GM10266 (cell line): ENCODE measurements around the gene NUDT2.
A peak's percentile ranks its signal among the peaks of the same experiment; 100 is the strongest.

Experiments used
- DNase-seq: peaks from one replicate; pipeline ENCODE4 v3.0.0; 2012; ENCODE audit errors: extremely low spot score
- CTCF ChIP-seq: IDR thresholded peaks from 2 replicates; pipeline ENCODE4 v1.5.1; 2012; ENCODE audit warnings: mild to moderate bottlenecking, low read depth; ENCODE audit not compliant: control insufficient read depth, insufficient read depth; ENCODE audit errors: missing control alignments

The NUDT2 gene

DNA sequence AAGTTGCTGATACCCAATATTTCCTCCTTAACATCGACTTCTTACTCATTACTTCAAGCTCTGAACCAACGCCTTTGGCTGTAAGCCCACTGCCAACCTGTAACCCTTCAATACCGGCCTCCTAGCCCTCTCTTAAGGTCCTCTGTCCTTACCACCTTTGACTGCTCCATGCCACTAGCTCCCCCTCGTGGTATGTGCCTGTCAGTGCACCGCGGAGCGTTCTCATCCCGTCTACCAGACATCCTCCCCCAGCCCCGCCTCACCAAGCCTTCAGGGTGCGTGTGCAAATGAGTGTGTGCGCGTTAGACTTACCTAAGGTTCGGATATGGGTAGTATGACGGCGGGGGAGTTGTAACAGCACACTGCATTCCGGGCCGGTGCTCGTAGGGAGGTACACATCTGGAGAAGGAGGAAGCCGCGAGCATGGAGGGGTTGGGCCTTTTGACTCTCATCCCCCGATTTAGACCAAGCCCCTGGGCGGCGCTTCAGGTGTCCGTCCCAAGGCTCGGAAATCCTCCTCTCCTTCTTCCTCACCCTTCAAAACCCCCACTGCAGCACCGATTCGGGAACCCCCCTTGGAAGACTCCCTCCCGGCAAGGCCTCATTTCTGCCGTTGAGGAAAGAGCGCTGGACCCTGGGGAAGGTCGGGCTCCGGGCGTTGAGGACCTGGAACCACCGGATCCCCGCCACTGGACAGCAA is 50.1 kb downstream of the NUDT2 start:
- peak; percentile 99 for TF ChIP-seq CTCF
- peak; percentile 94 for DNase-seq

DNA sequence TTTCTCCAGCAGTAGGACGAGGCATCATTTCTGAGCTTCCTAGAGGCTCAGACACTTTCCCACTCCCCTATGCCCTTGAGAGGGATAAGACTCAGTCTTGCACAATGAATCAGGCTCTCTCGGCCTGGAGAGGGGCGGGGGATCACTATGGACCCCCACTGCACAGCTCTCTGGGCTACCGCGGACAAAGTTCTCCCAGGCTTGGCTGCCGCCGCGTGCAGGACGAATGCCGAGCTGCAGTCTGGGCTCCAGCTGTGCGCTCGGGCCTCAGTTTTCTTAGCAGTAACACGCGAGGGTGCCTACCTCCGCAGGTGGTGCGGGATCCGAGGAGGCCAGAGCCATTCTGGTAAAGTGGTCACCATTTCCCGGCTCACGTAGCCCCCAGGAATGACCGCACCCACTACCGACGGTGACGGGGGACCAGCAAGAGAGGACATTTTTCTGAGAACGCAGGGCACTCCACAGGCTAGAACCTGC is 50.7 kb downstream of the NUDT2 start:
- TF ChIP-seq CTCF: no peak
- DNase-seq: no peak

GRCh38 chr9:34380511-34381315 is 51.3 kb downstream of the NUDT2 start:
- no peak for TF ChIP-seq CTCF
- peak; percentile 93 for DNase-seq

DNA sequence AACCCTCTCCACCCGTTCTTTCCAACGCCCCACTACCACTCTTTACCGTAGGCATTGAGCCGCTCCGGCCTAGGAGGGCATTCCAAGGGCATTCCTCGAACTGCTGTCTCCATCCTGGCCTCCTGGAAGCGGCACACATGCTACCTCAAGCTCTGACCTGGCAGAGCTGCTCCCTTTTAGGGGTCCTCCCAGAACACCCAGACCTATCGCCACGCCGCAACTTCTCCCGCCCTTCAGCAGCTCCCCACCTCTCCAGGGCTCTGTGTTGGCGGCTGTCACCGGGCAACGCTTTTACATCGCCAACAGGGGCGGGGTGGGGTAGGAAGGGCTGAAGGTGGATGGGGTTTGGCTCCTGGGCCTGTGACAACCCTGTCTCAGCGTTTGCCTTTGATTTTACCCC is 52.0 kb downstream of the NUDT2 start:
- DNase-seq: no peak
- no peak for TF ChIP-seq CTCF

- no peak for DNase-seq
- no peak for TF ChIP-seq CTCF
Observed at GRCh38 chr9:34382054-34382453, 52.7 kb downstream of the NUDT2 start.

GRCh38 chr9:34382879-34383278 is 53.5 kb downstream of the NUDT2 start:
- no peak for DNase-seq
- no peak for TF ChIP-seq CTCF

GRCh38 chr9:34383904-34384303 is 54.5 kb downstream of the NUDT2 start:
- no peak for DNase-seq
- no peak for TF ChIP-seq CTCF
